Astrocyte of the cerebellum (primary cell): Measurements from ENCODE around the gene SLC11A1.

ENCODE experiments used
- DNase-seq: peaks from one replicate; pipeline ENCODE4 v3.0.0-alpha.2; 2011; ENCODE audit warnings: low read depth
- H3K4me3 ChIP-seq: 2 replicates; pipeline ENCODE4 v1.5.1; 2011; ENCODE audit warnings: mild to moderate bottlenecking, low read depth, low read length, moderate library complexity
- CTCF ChIP-seq: IDR thresholded peaks from 2 replicates; pipeline ENCODE4 v1.5.1; 2012; ENCODE audit warnings: low read length, low read depth, moderate library complexity, mild to moderate bottlenecking; ENCODE audit errors: missing control alignments
- in situ Hi-C: cut with HindIII; loops from 2 replicates; pipeline ENCODE4 v1.10.0; 2017; ENCODE audit warnings: low sequenced_read_pairs

SLC11A1 gene

GRCh38 chr2:218406209-218406948 lies 24.3 kb downstream of the SLC11A1 start:
- peak; percentile 80 for TF ChIP-seq CTCF
- peak overlapping the region; percentile 40 for H3K4me3 ChIP-seq
- DNase-seq, result peak; percentile 70
- in situ Hi-C loops, result no loop called here

GRCh38 chr2:218406949-218407618 lies 25.0 kb downstream of the SLC11A1 start:
- TF ChIP-seq CTCF, result no peak

GRCh38 chr2:218407717-218408116 lies 25.6 kb downstream of the SLC11A1 start:
- no peak for TF ChIP-seq CTCF
- DNase-seq, result no peak
- H3K4me3 ChIP-seq, result no peak overlapping the region
- in situ Hi-C loops, result no loop called here

More at GRCh38 chr2:218406949-218407618, 25.0 kb downstream of the SLC11A1 start:
- in situ Hi-C loops, result no loop called here
- no peak for DNase-seq
- H3K4me3 ChIP-seq, result peak overlapping the region; percentile 40

GRCh38 chr2:218418321-218418716 lies 36.2 kb downstream of the SLC11A1 start:
- no peak for TF ChIP-seq CTCF
- in situ Hi-C loops, result no loop called here
- DNase-seq, result no peak
- H3K4me3 ChIP-seq, result no peak overlapping the region

- no peak within 1 kb of the TSS for H3K4me3 ChIP-seq
- TF ChIP-seq CTCF, result no peak
- no peak for DNase-seq
- in situ Hi-C loops, result no loop called here
Observed at GRCh38 chr2:218418717-218419458, 36.8 kb downstream of the SLC11A1 start, which contains the start of gene VIL1. Gene VIL1 (plus strand): TSS chr2:218419123. CDS start chr2:218423779, 4,656 bp downstream.

- in situ Hi-C loops, result no loop called here
Observed at GRCh38 chr2:218419630-218420216, 37.6 kb downstream of the SLC11A1 start.

More at GRCh38 chr2:218419630-218420216, 37.6 kb downstream of the SLC11A1 start:
- no peak for DNase-seq
- H3K4me3 ChIP-seq, result no peak overlapping the region
- no peak for TF ChIP-seq CTCF
